ENCODE data around the gene BBS2.

DNA sequence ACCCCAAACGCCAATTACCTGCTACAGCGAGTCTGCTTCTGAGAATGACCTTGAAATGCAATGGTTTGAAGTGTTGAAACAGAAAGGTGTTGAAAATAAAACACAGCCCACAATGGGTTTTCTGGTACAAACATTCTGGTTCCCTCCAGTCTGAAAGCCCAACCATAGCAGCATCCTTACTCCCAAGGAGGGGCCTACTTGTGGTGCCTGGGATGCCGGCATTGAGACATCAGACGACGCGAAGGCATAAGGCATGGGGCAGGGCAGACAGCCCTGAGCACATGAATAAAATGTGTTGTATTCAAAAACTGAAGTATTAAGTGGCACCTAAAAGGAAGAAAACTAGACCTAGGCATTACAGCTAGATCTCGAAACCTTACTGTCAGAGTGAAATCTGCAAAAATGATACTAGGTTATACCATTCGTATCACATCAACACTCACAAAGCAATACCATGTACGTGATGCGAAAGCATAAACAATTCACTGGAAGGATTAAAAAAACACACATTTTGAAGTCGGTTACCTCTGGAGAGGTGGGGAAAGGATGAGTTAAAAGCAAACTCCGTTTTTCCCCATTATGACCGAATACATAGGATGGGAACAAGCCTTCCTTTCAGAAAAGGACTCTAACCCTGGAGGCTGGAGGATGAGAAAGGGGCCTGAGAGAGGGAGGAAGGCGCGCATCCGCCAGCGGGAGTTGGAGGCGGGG is 69.4 kb downstream of the BBS2 start:
- TF ChIP-seq POLR2A (IDR thresholded peaks at IDR 0.05) (no peak), CTCF (IDR thresholded peaks at IDR 0.05) (no peak)
